ENCODE results near the gene ADM. TPM values are rescaled to one million over a fixed set of nuclear protein-coding genes. Genes with fewer than 3 reads are reported as not detected.

Gene ADM
- total RNA-seq, 2 experiments from 2014 or later: 11.7 to 14.4 TPM

- CTCF ChIA-PET: interaction anchor here (0.6 kb wide), 1 partner anchor 442 kb away, joined by 3 read pairs; no protein-coding TSS in a partner anchor
- POLR2A ChIA-PET: no interaction called here
- Mint-ChIP-seq H3K27ac (no peak overlapping the region), H3K4me1 (peaks cover 5% of the 10 kb centered on the region), H3K9me3 (ENCODE audit: low read depth) (no peaks in the 10 kb centered on the region), H3K36me3 (ENCODE audit: low read depth) (no peaks in the 10 kb centered on the region), H3K4me3 (no peak overlapping the region), H3K27me3 (peaks cover 9% of the 10 kb centered on the region)
- ATAC-seq (no peak), DNase-seq (no peak)
- intact Hi-C loops (cut with DNase I, micrococcal nuclease): no loop called here
Measured at GRCh38 chr11:10338287-10338686, 33.4 kb downstream of the ADM start.

- Mint-ChIP-seq H3K9me3 (ENCODE audit: low read depth) (no peaks in the 10 kb centered on the region), H3K27ac (no peak overlapping the region), H3K27me3 (peaks cover 7% of the 10 kb centered on the region), H3K36me3 (ENCODE audit: low read depth) (no peaks in the 10 kb centered on the region), H3K4me1 (no peaks in the 10 kb centered on the region), H3K4me3 (no peak overlapping the region)
- intact Hi-C loops (cut with DNase I, micrococcal nuclease): no loop called here
- ATAC-seq (no peak), DNase-seq (no peak)
- CTCF ChIA-PET: interaction anchor here (0.6 kb wide), 1 partner anchor 339 kb away, joined by 4 read pairs; no protein-coding TSS in a partner anchor
- POLR2A ChIA-PET: no interaction called here
Measured at GRCh38 chr11:10348650-10349280, 43.9 kb downstream of the ADM start.

- DNase-seq (no peak), ATAC-seq (no peak)
- no peaks in the 10 kb centered on the region for H3K4me1 Mint-ChIP-seq
- no peak overlapping the region for H3K4me3 Mint-ChIP-seq
- intact Hi-C loops (cut with DNase I, micrococcal nuclease): no loop called here
- POLR2A ChIA-PET: no interaction called here
- no peak overlapping the region for H3K27ac Mint-ChIP-seq
- peaks cover 8% of the 10 kb centered on the region for H3K27me3 Mint-ChIP-seq
- no peaks in the 10 kb centered on the region for H3K36me3 Mint-ChIP-seq (ENCODE audit: low read depth)
- CTCF ChIA-PET: interaction anchor here (0.6 kb wide), 1 partner anchor 340 kb away, joined by 4 read pairs; no protein-coding TSS in a partner anchor
- no peaks in the 10 kb centered on the region for H3K9me3 Mint-ChIP-seq (ENCODE audit: low read depth)
Measured at GRCh38 chr11:10349281-10349665, 44.4 kb downstream of the ADM start.

- ATAC-seq: no peak
- Mint-ChIP-seq H3K9me3 (ENCODE audit: low read depth) (no peaks in the 10 kb centered on the region), H3K4me3 (no peak overlapping the region), H3K36me3 (ENCODE audit: low read depth) (no peaks in the 10 kb centered on the region), H3K27ac (no peak overlapping the region), H3K27me3 (peaks cover 10% of the 10 kb centered on the region), H3K4me1 (no peaks in the 10 kb centered on the region)
- intact Hi-C loops (cut with DNase I, micrococcal nuclease): no loop called here
- CTCF ChIA-PET: interaction anchor here (0.6 to 0.8 kb wide), 3 partner anchors 17 to 427 kb away, joined by 3 to 4 read pairs (median 4); no protein-coding TSS in a partner anchor
- POLR2A ChIA-PET: no interaction called here
- DNase-seq: no peak
Measured at GRCh38 chr11:10349806-10350205, 44.9 kb downstream of the ADM start.

- intact Hi-C loops (cut with DNase I, micrococcal nuclease): no loop called here
- DNase-seq (no peak), ATAC-seq (no peak)
- ChIA-PET POLR2A (no interaction called here), CTCF (interaction anchor here (0.7 to 2.0 kb wide), 3 partner anchors 16 to 427 kb away, joined by 3 to 7 read pairs (median 4); no protein-coding TSS in a partner anchor)
- no peaks in the 10 kb centered on the region for H3K36me3 Mint-ChIP-seq (ENCODE audit: low read depth)
- peaks cover 11% of the 10 kb centered on the region for H3K27me3 Mint-ChIP-seq
- H3K9me3 Mint-ChIP-seq (ENCODE audit: low read depth): no peaks in the 10 kb centered on the region
- no peak overlapping the region for H3K4me3 Mint-ChIP-seq
- H3K27ac Mint-ChIP-seq: no peak overlapping the region
- H3K4me1 Mint-ChIP-seq: no peaks in the 10 kb centered on the region
Measured at GRCh38 chr11:10350334-10350733, 45.5 kb downstream of the ADM start.

GRCh38 chr11:10351435-10351764 lies 46.5 kb downstream of the ADM start:
- ATAC-seq (no peak), DNase-seq (no peak)
- POLR2A ChIA-PET: no interaction called here
- Mint-ChIP-seq H3K27ac (no peak overlapping the region), H3K27me3 (peaks cover 15% of the 10 kb centered on the region), H3K9me3 (ENCODE audit: low read depth) (no peaks in the 10 kb centered on the region), H3K4me1 (no peaks in the 10 kb centered on the region), H3K4me3 (no peak overlapping the region), H3K36me3 (ENCODE audit: low read depth) (no peaks in the 10 kb centered on the region)
- CTCF ChIA-PET: interaction anchor here (2.0 kb wide), 1 partner anchor 15 kb away, joined by 7 read pairs; no protein-coding TSS in a partner anchor
- intact Hi-C loops (cut with DNase I, micrococcal nuclease): no loop called here

- ChIA-PET CTCF (interaction anchor here (2.0 kb wide), 1 partner anchor 14 kb away, joined by 7 read pairs; no protein-coding TSS in a partner anchor), POLR2A (no interaction called here)
- Mint-ChIP-seq H3K27me3 (peaks cover 18% of the 10 kb centered on the region), H3K36me3 (ENCODE audit: low read depth) (no peaks in the 10 kb centered on the region), H3K27ac (no peak overlapping the region), H3K4me3 (no peak overlapping the region), H3K9me3 (ENCODE audit: low read depth) (no peaks in the 10 kb centered on the region), H3K4me1 (no peaks in the 10 kb centered on the region)
- ATAC-seq: no peak
- intact Hi-C loops (cut with DNase I, micrococcal nuclease): no loop called here
- DNase-seq: no peak
Measured at GRCh38 chr11:10351765-10352641, 47.1 kb downstream of the ADM start.

GRCh38 chr11:10352921-10353550 lies 48.2 kb downstream of the ADM start:
- ATAC-seq (no peak), DNase-seq (no peak)
- no peaks in the 10 kb centered on the region for H3K36me3 Mint-ChIP-seq (ENCODE audit: low read depth)
- H3K9me3 Mint-ChIP-seq (ENCODE audit: low read depth): no peaks in the 10 kb centered on the region
- no peak overlapping the region for H3K27ac Mint-ChIP-seq
- ChIA-PET CTCF (no interaction called here), POLR2A (no interaction called here)
- no peak overlapping the region for H3K4me3 Mint-ChIP-seq
- H3K27me3 Mint-ChIP-seq: peaks cover 24% of the 10 kb centered on the region
- intact Hi-C loops (cut with DNase I, micrococcal nuclease): no loop called here
- no peaks in the 10 kb centered on the region for H3K4me1 Mint-ChIP-seq

GRCh38 chr11:10354389-10354788 lies 49.5 kb downstream of the ADM start:
- DNase-seq: no peak
- Mint-ChIP-seq H3K27ac (no peak overlapping the region), H3K27me3 (peaks cover 20% of the 10 kb centered on the region), H3K36me3 (ENCODE audit: low read depth) (no peaks in the 10 kb centered on the region), H3K4me1 (no peaks in the 10 kb centered on the region), H3K9me3 (ENCODE audit: low read depth) (no peaks in the 10 kb centered on the region), H3K4me3 (no peak overlapping the region)
- POLR2A ChIA-PET: no interaction called here
- CTCF ChIA-PET: interaction anchor here (1.1 to 1.6 kb wide), 2 partner anchors 12 to 45 kb away, joined by 3 to 8 read pairs; no protein-coding TSS in a partner anchor
- ATAC-seq: no peak
- intact Hi-C loops (cut with DNase I, micrococcal nuclease): no loop called here

- Mint-ChIP-seq H3K36me3 (ENCODE audit: low read depth) (no peaks in the 10 kb centered on the region), H3K9me3 (ENCODE audit: low read depth) (no peaks in the 10 kb centered on the region), H3K27me3 (peaks cover 20% of the 10 kb centered on the region), H3K27ac (no peak overlapping the region), H3K4me1 (no peaks in the 10 kb centered on the region), H3K4me3 (no peak overlapping the region)
- ATAC-seq (no peak), DNase-seq (no peak)
- ChIA-PET CTCF (interaction anchor here (1.6 kb wide), 1 partner anchor 12 kb away, joined by 8 read pairs; no protein-coding TSS in a partner anchor), POLR2A (no interaction called here)
- intact Hi-C loops (cut with DNase I, micrococcal nuclease): no loop called here
Measured at GRCh38 chr11:10355257-10355661, 50.4 kb downstream of the ADM start.

- no peaks in the 10 kb centered on the region for H3K36me3 Mint-ChIP-seq (ENCODE audit: low read depth)
- ChIA-PET CTCF (interaction anchor here (0.5 to 1.8 kb wide), 3 partner anchors 10 to 560 kb away, joined by 3 to 13 read pairs (median 3); no protein-coding TSS in a partner anchor), POLR2A (no interaction called here)
Measured at GRCh38 chr11:10356161-10356560, 51.3 kb downstream of the ADM start.

More at GRCh38 chr11:10356161-10356560, 51.3 kb downstream of the ADM start:
- DNase-seq (no peak), ATAC-seq (no peak)
- Mint-ChIP-seq H3K4me3 (no peak overlapping the region), H3K27me3 (peaks cover 20% of the 10 kb centered on the region), H3K27ac (no peak overlapping the region), H3K4me1 (no peaks in the 10 kb centered on the region), H3K9me3 (ENCODE audit: low read depth) (no peaks in the 10 kb centered on the region)
- intact Hi-C loops (cut with DNase I, micrococcal nuclease): no loop called here

All from activated CD4-positive, alpha-beta T cell treated with anti-CD3 and anti-CD28 coated beads for 36 hours (primary cell).